IPS-11a (cell line): ENCODE results near the gene PHF21A.
"Not testable (repeated sequence)": the region's sequence is repeated elsewhere in the genome, so short reads cannot be mapped to it uniquely, and the experiment has no call there.

ENCODE experiments used
- H3K4me3 ChIP-seq: one replicate; pipeline ENCODE4 v1.5.1; 2013; ENCODE audit warnings: low read depth, low read length, control low read depth

PHF21A gene

GRCh38 chr11:45906096-45906682 is 215.1 kb downstream of the PHF21A start:
- H3K4me3 ChIP-seq, result no peak overlapping the region

GRCh38 chr11:45905576-45905975 is 215.7 kb downstream of the PHF21A start:
- H3K4me3 ChIP-seq, result not testable (repeated sequence)

- H3K4me3 ChIP-seq, result no peak overlapping the region
These were observed 216.2 kb downstream of the PHF21A start for GRCh38 chr11:45905095-45905494.

- H3K4me3 ChIP-seq, result no peak overlapping the region
These were observed 216.8 kb downstream of the PHF21A start for GRCh38 chr11:45904309-45904915.

- H3K4me3 ChIP-seq, result no peak overlapping the region
These were observed 218.5 kb downstream of the PHF21A start for GRCh38 chr11:45902452-45903380.

GRCh38 chr11:45901626-45902025 is 219.6 kb downstream of the PHF21A start:
- H3K4me3 ChIP-seq, result no peak overlapping the region

GRCh38 chr11:45900916-45901617 is 220.2 kb downstream of the PHF21A start:
- peak overlapping the region; percentile 24 for H3K4me3 ChIP-seq

GRCh38 chr11:45900175-45900800 is 221.0 kb downstream of the PHF21A start:
- peak overlapping the region; percentile 24 for H3K4me3 ChIP-seq

GRCh38 chr11:45899448-45900174 is 221.6 kb downstream of the PHF21A start:
- peak overlapping the region; percentile 48 for H3K4me3 ChIP-seq

- H3K4me3 ChIP-seq, result no peak overlapping the region
These were observed 222.2 kb downstream of the PHF21A start for GRCh38 chr11:45899086-45899447.

GRCh38 chr11:45897556-45897955 is 223.7 kb downstream of the PHF21A start:
- no peak overlapping the region for H3K4me3 ChIP-seq

- H3K4me3 ChIP-seq, result no peak overlapping the region
These were observed 224.8 kb downstream of the PHF21A start for GRCh38 chr11:45896422-45896984.

- no peak overlapping the region for H3K4me3 ChIP-seq
These were observed 225.5 kb downstream of the PHF21A start for GRCh38 chr11:45895553-45896259.

- H3K4me3 ChIP-seq, result no peak overlapping the region
These were observed 226.6 kb downstream of the PHF21A start for GRCh38 chr11:45894555-45895247.

- H3K4me3 ChIP-seq, result no peak overlapping the region
These were observed 228.4 kb downstream of the PHF21A start for GRCh38 chr11:45892856-45893255.

- H3K4me3 ChIP-seq, result no peak overlapping the region
These were observed 230.2 kb downstream of the PHF21A start for GRCh38 chr11:45890886-45891550.

- no peak overlapping the region for H3K4me3 ChIP-seq
These were observed 231.3 kb downstream of the PHF21A start for GRCh38 chr11:45889966-45890365.

GRCh38 chr11:45889555-45889954 is 231.7 kb downstream of the PHF21A start:
- no peak overlapping the region for H3K4me3 ChIP-seq
